HCT116 (cell line): ENCODE results near the gene CLCN4. TPM values are rescaled to one million over a fixed set of nuclear protein-coding genes. Genes with fewer than 3 reads are reported as not detected.

Source experiments
- ATAC-seq: fragments of 200-7000 bp; cut with Tn5 transposase; 2 replicates; pipeline ENCODE4 v1.9.1; 2020; ENCODE audit warnings: mild to moderate bottlenecking, moderate library complexity
- BruUV-seq: library from RNA; stranded (reverse); fragments of 400-500 nt; replicated peaks from 2 replicates; lab custom pipeline; 2021; lab: Mats Ljungman, UMichigan
- CTCF ChIA-PET: fragments of 300-600 bp; sonication (Branson Sonifier 250); formaldehyde crosslinking; loops from one replicate; lab custom pipeline; 2021; ENCODE audit warnings: antibody characterized with exemption; lab: Charles Lee
- POLR2A ChIA-PET: fragments of 300-600, 350-600 bp; sonication (Branson Sonifier 250); formaldehyde crosslinking; loops from one replicate; lab custom pipeline; 2021; ENCODE audit warnings: antibody characterized with exemption; lab: Charles Lee
- RAD21 ChIA-PET, 2 experiments: fragments of 300-600 bp; sonication (Branson Sonifier 250); formaldehyde crosslinking; loops; one replicate each; lab custom pipeline; 2023; ENCODE audit warnings: low total read pairs in 2 of 2; ENCODE audit not compliant: uncharacterized antibody in 2 of 2, unreplicated experiment in 2 of 2, low non-redundant PET in 1 of 2; lab: Charles Lee
- DNase-seq: peaks from one replicate; pipeline ENCODE4 v3.0.0-alpha.2; 2010; ENCODE audit warnings: low read depth, low spot score
- H2AFZ ChIP-seq: fragments of 200-600 bp; shearing (Covaris generic), sonication (generic); 2 replicates; pipeline ENCODE4 v1.6.1; 2017; ENCODE audit warnings: low read depth, mixed run types, mixed read lengths, antibody characterized with exemption, low read length; ENCODE audit not compliant: poor library complexity, severe bottlenecking
- H3K27ac ChIP-seq: 2 replicates; pipeline ENCODE4 v1.5.1; 2012; ENCODE audit warnings: low read depth, low read length
- H3K27me3 ChIP-seq: fragments of 200-600 bp; sonication (generic); 2 replicates; pipeline ENCODE4 v1.6.1; 2016; ENCODE audit warnings: mixed run types, low read length, mixed read lengths; ENCODE audit not compliant: insufficient read depth
- H3K36me3 ChIP-seq, 2 experiments: fragments of 200-500 bp in 1 of 2; fragments of 200-600 bp in 1 of 2; sonication (Bioruptor generic) in 1 of 2; sonication (generic) in 1 of 2; 2 replicates each; pipeline versions ENCODE4 v1.5.1 to v1.6.1; 2014 to 2016; ENCODE audit warnings: low read length in 2 of 2, inconsistent platforms in 1 of 2, mixed read lengths in 1 of 2, mixed run types in 1 of 2; ENCODE audit not compliant: insufficient read depth in 2 of 2, control insufficient read depth in 1 of 2
- H3K4me1 ChIP-seq, 2 experiments: fragments of 200-600 bp in 1 of 2; sonication (generic) in 1 of 2; 2 replicates each; pipeline versions ENCODE4 v1.5.1 to v1.6.1; 2012 to 2017; ENCODE audit warnings: low read length in 2 of 2, inconsistent platforms in 1 of 2, mild to moderate bottlenecking in 1 of 2, mixed read lengths in 1 of 2, mixed run types in 1 of 2, moderate library complexity in 1 of 2; ENCODE audit not compliant: insufficient read depth in 2 of 2, control insufficient read depth in 1 of 2
- H3K4me2 ChIP-seq: fragments of 200-600 bp; sonication (generic); 2 replicates; pipeline ENCODE4 v1.6.1; 2017; ENCODE audit warnings: mixed run types, low read length, mixed read lengths
- H3K4me3 ChIP-seq, 2 experiments: fragments of 200-600 bp in 1 of 2; sonication (generic) in 1 of 2; replicated peaks in 1 of 2; 2 replicates each; pipeline ENCODE4 v1.5.1; 2011 to 2016; ENCODE audit warnings: low read length in 2 of 2, control low read depth in 1 of 2, low read depth in 1 of 2, mild to moderate bottlenecking in 1 of 2, mixed read lengths in 1 of 2, mixed run types in 1 of 2
- H3K79me2 ChIP-seq: fragments of 200-600 bp; sonication (generic); 2 replicates; pipeline ENCODE4 v1.6.1; 2017; ENCODE audit warnings: mild to moderate bottlenecking, mixed run types, low read length, moderate library complexity, mixed read lengths; ENCODE audit not compliant: insufficient read depth
- H3K9ac ChIP-seq: fragments of 200-600 bp; sonication (generic); 2 replicates; pipeline ENCODE4 v1.6.1; 2016; ENCODE audit warnings: low read length, mixed read lengths
- H3K9me2 ChIP-seq: fragments of 200-600 bp; sonication (generic), shearing (Covaris generic); 2 replicates; pipeline ENCODE4 v1.6.1; 2017; ENCODE audit warnings: mixed run types, mild to moderate bottlenecking, moderate library complexity; ENCODE audit not compliant: insufficient read depth
- H3K9me3 ChIP-seq, 2 experiments: fragments of 200-500 bp in 1 of 2; fragments of 200-600 bp in 1 of 2; sonication (Bioruptor generic) in 1 of 2; sonication (generic) in 1 of 2; 2 replicates each; pipeline ENCODE4 v1.6.1; 2014 to 2017; ENCODE audit warnings: low read length in 2 of 2, mixed read lengths in 2 of 2, inconsistent platforms in 1 of 2, low read depth in 1 of 2, mild to moderate bottlenecking in 1 of 2, mixed run types in 1 of 2, moderate library complexity in 1 of 2; ENCODE audit not compliant: control insufficient read depth in 1 of 2, insufficient read depth in 1 of 2
- H4K20me1 ChIP-seq: fragments of 200-600 bp; sonication (generic), shearing (Covaris generic); 2 replicates; pipeline ENCODE4 v1.6.1; 2017; ENCODE audit warnings: mixed run types, mild to moderate bottlenecking, moderate library complexity; ENCODE audit not compliant: insufficient read depth
- CBX3 ChIP-seq: IDR thresholded peaks from 2 replicates; pipeline ENCODE4 v1.6.1; 2012; ENCODE audit warnings: low read depth
- CEBPB ChIP-seq: IDR thresholded peaks from 2 replicates; pipeline ENCODE4 v1.6.1; 2012; ENCODE audit warnings: low read depth
- EGR1 ChIP-seq: IDR thresholded peaks from 2 replicates; pipeline ENCODE4 v1.6.1; 2012; ENCODE audit warnings: low read depth
- EZH2 ChIP-seq: fragments of 200-600 bp; sonication (generic); IDR thresholded peaks from 2 replicates; pipeline ENCODE4 v1.6.1; 2017; ENCODE audit warnings: antibody characterized with exemption, mixed run types
- FOSL1 ChIP-seq: IDR thresholded peaks from 2 replicates; pipeline ENCODE4 v1.6.1; 2012; ENCODE audit warnings: low read depth
- MAX ChIP-seq: IDR thresholded peaks from 2 replicates; pipeline ENCODE4 v1.6.1; 2012
- POLR2A ChIP-seq: IDR thresholded peaks from 2 replicates; pipeline ENCODE4 v1.7.0; 2011; ENCODE audit warnings: borderline replicate concordance; ENCODE audit not compliant: insufficient read depth, insufficient read length; ENCODE audit errors: extremely low read depth
- POLR2AphosphoS5 ChIP-seq: IDR thresholded peaks from 2 replicates; pipeline ENCODE4 v1.6.1; 2011; ENCODE audit warnings: mild to moderate bottlenecking, low read depth, low read length, moderate library complexity
- RAD21 ChIP-seq: IDR thresholded peaks from 2 replicates; pipeline ENCODE4 v1.6.1; 2012; ENCODE audit warnings: low read depth, mild to moderate bottlenecking
- SIN3A ChIP-seq: IDR thresholded peaks from 2 replicates; pipeline ENCODE4 v1.6.1; 2012; ENCODE audit warnings: low read depth
- SP1 ChIP-seq: IDR thresholded peaks from 2 replicates; pipeline ENCODE4 v1.6.1; 2012; ENCODE audit warnings: low read depth
- SRF ChIP-seq: IDR thresholded peaks from 2 replicates; pipeline ENCODE4 v1.6.1; 2012; ENCODE audit warnings: low read depth
- TCF7L2 ChIP-seq: IDR thresholded peaks from 2 replicates; pipeline ENCODE4 v1.7.0; 2011; ENCODE audit warnings: borderline replicate concordance, inconsistent platforms; ENCODE audit not compliant: insufficient read depth, insufficient read length; ENCODE audit errors: extremely low read depth
- YY1 ChIP-seq: IDR thresholded peaks from 2 replicates; pipeline ENCODE4 v1.6.1; 2011; ENCODE audit warnings: low read length, low read depth, moderate library complexity, mild to moderate bottlenecking; ENCODE audit not compliant: insufficient replicate concordance; ENCODE audit errors: extremely low read depth
- ZFX ChIP-seq: fragments of 450-650 bp; IDR thresholded peaks from 2 replicates; pipeline ENCODE4 v1.6.1; 2017
- ZNF274 ChIP-seq: fragments of 200-500 bp; sonication (Bioruptor generic); IDR thresholded peaks from 2 replicates; pipeline ENCODE4 v1.6.1; 2014; ENCODE audit warnings: mild to moderate bottlenecking, low read depth, low read length, inconsistent platforms
- intact Hi-C: fragments of 100-400 bp; cut with micrococcal nuclease; formaldehyde crosslinking; loops from 2 replicates; pipeline ENCODE4 v1.10.0; 2022
- total RNA-seq: library from RNA; stranded (reverse); gene quantifications from one replicate; pipeline ENCODE4 v1.2.1, GENCODE V29; 2021; ENCODE audit not compliant: unreplicated experiment
- TF ChIP-seq, protein P1 (sequence below): IDR thresholded peaks from 2 replicates; pipeline ENCODE4 v1.6.1; 2012; ENCODE audit warnings: low read depth

The CLCN4 gene
- total RNA-seq, 1 experiment from 2014 or later: 3.1 TPM

- H3K27ac ChIP-seq: no peak overlapping the region
- no peak for ATAC-seq
- H3K9ac ChIP-seq: no peak overlapping the region
- BruUV-seq: no TSS peak
- H3K36me3 ChIP-seq: no peaks in the 10 kb centered on the region
- no peak for DNase-seq
- H4K20me1 ChIP-seq: no peaks in the 10 kb centered on the region
- no peaks in the 10 kb centered on the region for H3K4me1 ChIP-seq
- H2AFZ ChIP-seq: no peak overlapping the region
- TF ChIP-seq TCF7L2: no peak
- TF ChIP-seq, protein P1, sequence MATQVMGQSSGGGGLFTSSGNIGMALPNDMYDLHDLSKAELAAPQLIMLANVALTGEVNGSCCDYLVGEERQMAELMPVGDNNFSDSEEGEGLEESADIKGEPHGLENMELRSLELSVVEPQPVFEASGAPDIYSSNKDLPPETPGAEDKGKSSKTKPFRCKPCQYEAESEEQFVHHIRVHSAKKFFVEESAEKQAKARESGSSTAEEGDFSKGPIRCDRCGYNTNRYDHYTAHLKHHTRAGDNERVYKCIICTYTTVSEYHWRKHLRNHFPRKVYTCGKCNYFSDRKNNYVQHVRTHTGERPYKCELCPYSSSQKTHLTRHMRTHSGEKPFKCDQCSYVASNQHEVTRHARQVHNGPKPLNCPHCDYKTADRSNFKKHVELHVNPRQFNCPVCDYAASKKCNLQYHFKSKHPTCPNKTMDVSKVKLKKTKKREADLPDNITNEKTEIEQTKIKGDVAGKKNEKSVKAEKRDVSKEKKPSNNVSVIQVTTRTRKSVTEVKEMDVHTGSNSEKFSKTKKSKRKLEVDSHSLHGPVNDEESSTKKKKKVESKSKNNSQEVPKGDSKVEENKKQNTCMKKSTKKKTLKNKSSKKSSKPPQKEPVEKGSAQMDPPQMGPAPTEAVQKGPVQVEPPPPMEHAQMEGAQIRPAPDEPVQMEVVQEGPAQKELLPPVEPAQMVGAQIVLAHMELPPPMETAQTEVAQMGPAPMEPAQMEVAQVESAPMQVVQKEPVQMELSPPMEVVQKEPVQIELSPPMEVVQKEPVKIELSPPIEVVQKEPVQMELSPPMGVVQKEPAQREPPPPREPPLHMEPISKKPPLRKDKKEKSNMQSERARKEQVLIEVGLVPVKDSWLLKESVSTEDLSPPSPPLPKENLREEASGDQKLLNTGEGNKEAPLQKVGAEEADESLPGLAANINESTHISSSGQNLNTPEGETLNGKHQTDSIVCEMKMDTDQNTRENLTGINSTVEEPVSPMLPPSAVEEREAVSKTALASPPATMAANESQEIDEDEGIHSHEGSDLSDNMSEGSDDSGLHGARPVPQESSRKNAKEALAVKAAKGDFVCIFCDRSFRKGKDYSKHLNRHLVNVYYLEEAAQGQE: no peak
- no peak for TF ChIP-seq FOSL1
- TF ChIP-seq CEBPB: no peak
- no peak for TF ChIP-seq SP1
- TF ChIP-seq CBX3: no peak
- TF ChIP-seq EZH2: no peak
- no peak for TF ChIP-seq SRF
- TF ChIP-seq EGR1: no peak
- no peak for TF ChIP-seq MAX
- TF ChIP-seq SIN3A: no peak
- TF ChIP-seq POLR2A: no peak
- no peak for TF ChIP-seq RAD21
- no peak for TF ChIP-seq ZFX
- no peak for TF ChIP-seq ZNF274
- TF ChIP-seq POLR2AphosphoS5: no peak
- no peak for TF ChIP-seq YY1
- TF ChIP-seq, all 23 proteins: peak for 0
- RAD21 ChIA-PET: no interaction called here
- H3K79me2 ChIP-seq: no peaks in the 10 kb centered on the region
- no peak overlapping the region for H3K4me2 ChIP-seq
- no peak overlapping the region for H3K4me3 ChIP-seq
- intact Hi-C loops: no loop called here
- H3K9me3 ChIP-seq: no peaks in the 10 kb centered on the region
- H3K27me3 ChIP-seq: no peaks in the 10 kb centered on the region
- POLR2A ChIA-PET: no interaction called here
- CTCF ChIA-PET: no interaction called here
- no peaks in the 10 kb centered on the region for H3K9me2 ChIP-seq
Measured at GRCh38 chrX:10223781-10224180, 67.0 kb downstream of the CLCN4 start.
